DMS53 treated with DMSO at 0.1 percent for 48 hours (cell line): ENCODE measurements around the gene SUPT4H1.
"Not testable (repeated sequence)": the region's sequence is repeated elsewhere in the genome, so short reads cannot be mapped to it uniquely, and the experiment has no call there.

ENCODE experiments used
- DNase-seq: peaks from one replicate; lab custom pipeline; 2025; ENCODE audit not compliant: unreplicated experiment; lab: John Stamatoyannopoulos, UW

Gene SUPT4H1

DNA sequence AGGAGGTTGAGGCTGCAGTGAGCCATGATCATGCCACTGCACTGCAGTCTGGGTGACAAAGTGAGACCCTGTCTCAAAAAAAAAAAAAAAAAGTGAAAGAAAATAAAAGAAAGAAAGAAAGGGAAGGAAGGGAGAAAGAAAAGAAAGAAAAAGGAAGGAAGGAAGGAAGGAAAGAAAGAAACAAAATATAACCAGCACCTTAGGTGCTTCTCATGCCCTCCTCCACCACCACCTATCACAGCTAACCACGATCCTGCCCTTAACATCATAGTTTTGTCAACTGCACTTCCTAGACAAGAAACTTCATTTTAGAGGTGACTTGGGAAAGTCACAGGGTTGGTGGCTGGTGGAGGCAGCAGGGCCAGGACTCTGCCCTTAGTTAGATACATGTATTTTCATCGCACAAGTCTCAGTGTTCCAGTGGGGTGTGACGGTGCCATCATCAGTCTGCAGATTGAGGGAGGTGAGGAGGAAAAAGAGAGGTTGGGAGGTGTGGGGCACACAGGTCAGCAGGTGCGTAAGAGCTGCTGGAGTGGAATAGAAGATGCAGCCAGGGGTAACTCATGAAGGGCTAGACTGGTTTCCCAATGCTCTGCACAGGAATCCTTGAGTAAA lies 10.0 kb downstream of the SUPT4H1 start:
- no peak for DNase-seq

DNA sequence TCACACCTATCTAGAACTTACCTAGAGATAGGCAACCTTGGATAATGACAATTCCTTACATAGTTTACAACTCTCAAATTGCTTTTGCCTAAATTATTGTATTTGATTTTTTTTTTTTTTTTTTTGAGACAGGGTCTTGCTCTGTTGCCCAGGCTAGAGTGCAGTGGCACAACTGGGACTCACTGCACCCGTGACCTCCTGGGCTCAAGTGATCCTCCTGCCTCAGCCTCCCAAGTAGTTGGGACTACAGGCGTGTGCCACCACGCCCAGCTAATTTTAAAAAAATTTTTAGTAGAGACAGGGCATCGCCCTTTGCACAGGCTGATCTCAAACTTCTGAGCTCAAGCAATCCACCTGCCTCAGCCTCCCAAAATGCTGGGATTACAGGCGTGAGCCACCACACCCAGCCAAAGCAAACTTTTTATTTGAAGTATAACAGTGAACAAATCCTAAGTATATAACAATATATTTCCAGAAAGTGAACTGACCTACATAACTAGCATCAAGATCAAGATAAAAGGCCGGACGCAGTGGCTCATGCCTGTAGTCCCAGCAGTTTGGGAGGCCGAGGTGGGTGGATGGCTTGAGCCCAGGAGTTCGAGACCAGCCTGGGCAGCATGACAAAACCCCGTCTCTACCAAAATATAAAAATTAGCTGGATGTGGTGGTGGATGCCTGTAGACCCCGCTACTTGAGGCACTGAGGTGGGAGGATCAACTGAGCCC lies 10.7 kb downstream of the SUPT4H1 start:
- not testable (repeated sequence) for DNase-seq

DNA sequence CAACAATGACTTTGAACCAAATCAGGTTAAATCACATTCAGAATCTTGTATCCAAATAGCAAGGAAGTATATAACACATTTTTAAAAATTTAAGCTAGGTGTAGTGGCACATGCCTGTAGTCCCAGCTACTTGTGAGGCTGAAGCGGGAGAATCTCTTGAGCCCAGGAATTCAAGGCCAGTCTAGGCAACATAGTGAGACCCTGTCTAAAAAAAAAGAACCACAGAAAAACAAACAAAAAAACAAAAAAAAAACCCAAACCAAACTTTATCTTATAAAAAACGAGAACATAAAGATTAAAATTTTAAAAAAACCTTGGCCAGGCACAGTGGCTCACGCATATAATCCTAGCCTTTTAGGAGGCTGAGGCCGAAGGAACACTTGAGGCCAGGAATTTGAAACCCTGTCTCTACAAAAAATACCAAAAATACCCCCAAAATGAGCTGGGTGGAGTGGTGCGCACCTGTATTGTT lies 11.6 kb downstream of the SUPT4H1 start:
- DNase-seq, result no peak

DNA sequence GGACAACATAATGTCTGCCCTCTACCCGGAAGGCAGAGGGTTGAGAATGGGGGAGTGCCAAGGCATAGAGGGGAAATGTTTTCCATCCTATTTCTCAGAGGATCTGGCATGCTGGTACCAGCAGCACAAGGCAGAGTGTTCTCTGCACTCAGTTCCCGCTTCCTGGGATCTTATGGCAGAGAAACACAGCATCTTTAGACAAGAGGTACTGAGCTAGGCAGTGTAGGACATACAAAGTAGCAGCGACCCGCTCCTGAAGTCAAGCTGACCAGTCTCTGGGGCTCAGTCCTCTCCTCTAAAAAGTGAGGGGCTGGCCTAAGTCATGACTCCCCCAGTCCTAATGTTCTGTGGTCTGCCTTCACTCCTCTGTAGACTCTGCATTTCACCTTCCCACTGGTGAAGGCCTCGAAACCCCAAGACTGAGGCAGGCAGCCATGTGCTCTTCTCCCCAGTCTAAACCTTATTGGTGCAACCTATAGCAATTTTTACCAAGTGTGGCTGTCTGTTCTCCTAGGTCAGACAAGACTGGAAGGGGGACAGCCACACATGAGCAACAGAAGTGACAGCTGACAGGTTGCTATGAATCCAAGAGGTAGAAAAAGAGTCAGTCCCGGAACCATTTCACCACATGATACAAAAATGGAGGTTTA lies 12.1 kb downstream of the SUPT4H1 start:
- no peak for DNase-seq

DNA sequence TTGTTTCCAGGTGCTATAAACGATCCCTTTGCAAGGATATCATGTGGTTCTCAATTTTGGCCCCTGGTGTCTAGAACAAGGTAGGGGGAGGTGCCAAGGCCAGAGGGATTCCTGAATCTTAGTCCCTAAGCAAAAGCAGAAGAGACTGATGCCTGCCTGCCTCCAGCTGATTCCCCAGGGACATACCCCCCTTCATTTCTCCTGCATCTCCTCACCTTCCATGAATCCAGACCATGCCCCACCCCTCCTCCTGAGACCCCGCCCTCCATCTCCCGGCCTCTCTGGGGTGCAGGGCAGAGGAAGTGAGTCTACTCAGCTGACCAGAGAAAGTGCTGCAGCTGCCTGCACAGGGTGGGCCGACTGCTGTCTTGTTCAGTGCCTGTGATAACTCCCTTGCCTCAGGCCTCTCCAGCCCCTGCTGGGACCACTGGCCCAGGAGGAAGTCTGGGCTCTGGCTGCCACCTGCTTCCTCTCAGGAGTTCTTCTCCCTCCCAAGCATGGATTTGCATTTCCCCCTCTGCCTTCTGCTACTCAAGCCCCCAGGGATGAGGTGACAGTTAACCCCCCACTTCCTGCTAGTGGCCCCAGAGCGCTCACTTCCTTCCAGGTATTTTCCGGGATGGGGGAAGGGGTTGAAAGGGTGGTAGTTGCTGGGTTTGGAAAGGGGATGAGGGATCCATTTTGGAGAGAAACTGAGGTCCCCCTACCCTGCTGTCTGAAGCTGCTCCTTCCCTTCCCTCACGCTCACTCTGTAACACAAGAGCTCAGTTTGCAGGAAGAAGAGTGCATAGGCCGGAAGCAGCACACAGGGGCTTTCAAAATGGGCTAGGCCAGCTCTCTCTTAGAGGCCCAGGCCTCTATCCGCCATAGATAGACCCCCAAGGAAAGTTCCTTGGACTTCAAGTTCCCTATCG lies 12.9 kb downstream of the SUPT4H1 start:
- no peak for DNase-seq

DNA sequence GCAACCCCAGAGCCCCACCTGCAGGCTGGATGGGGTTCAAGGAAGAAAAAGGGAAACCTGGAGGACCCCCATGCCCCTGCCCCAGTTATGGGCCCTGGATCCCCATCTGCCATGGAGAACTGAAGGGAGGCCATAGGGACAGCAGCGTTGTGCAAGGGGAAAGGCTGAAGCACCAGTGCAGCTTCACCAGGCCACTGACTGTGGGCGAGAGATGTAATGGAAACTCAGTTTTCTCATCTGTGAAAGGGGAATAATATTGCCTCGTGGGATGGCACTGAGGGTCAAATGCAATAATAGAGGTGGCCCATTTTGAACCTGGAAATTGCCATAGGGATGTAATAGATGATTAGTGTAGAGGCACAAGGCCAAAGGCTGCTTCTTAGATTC lies 13.6 kb downstream of the SUPT4H1 start:
- no peak for DNase-seq

DNA sequence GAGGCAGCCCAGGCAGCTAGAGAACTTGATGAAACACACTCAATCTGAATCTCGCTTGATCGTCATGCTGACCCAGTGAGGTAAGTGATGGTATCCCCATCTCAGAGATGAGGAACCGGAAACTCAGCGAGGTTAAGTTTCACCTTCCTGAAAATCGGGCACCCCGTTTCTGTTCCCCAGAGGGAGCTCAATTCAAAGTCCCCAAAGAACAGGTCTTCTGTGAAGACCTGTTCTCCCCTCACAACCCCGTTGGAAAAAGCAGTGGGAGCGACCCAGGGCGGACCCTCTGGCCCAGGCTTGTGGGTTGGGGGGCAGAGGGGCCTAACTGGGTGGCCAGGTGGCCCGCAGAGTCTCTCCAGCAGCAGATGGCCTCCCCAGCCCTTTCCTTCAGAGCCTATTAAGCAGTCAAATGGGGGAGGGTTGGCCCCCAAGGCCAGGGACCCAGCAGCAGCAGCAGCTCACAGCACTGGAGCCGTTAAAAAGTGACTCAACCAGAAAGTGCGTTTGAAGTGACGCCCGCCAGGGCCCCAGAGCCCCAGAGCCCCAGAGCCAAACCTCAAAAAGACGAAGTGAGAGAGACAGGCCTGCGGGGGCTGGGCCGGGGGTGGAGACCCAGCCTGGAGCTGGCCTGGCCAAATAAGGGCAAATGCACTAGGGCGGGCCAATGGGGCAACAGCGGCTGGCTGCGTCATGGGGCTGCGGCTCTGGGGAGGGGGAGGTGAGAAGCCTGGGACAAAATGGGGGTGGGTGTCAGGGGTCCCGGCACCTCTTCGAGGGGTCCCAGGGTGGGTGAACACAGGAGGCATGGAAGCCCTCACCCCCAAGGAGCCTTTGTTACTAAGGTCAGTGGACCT lies 14.2 kb downstream of the SUPT4H1 start:
- no peak for DNase-seq

DNA sequence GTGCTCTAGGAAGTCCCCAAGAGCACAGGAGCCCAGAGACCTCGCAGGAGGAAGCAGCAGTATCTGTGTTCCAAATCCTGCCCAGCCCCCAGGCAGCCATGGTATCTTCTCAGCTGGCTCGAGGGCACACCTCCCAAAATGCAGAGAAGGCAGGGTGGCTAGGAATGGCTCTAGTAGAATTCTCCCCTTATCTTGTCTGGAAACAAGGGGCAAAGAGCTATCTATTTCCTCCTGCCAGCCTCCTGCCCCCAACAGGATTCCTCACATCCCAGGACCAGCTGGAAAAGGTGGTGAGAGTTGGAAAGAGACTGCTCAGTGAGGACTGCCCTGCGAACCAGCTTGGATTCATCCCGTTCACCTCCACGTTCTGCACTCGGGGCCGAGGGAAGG lies 14.8 kb downstream of the SUPT4H1 start:
- DNase-seq, result no peak

DNA sequence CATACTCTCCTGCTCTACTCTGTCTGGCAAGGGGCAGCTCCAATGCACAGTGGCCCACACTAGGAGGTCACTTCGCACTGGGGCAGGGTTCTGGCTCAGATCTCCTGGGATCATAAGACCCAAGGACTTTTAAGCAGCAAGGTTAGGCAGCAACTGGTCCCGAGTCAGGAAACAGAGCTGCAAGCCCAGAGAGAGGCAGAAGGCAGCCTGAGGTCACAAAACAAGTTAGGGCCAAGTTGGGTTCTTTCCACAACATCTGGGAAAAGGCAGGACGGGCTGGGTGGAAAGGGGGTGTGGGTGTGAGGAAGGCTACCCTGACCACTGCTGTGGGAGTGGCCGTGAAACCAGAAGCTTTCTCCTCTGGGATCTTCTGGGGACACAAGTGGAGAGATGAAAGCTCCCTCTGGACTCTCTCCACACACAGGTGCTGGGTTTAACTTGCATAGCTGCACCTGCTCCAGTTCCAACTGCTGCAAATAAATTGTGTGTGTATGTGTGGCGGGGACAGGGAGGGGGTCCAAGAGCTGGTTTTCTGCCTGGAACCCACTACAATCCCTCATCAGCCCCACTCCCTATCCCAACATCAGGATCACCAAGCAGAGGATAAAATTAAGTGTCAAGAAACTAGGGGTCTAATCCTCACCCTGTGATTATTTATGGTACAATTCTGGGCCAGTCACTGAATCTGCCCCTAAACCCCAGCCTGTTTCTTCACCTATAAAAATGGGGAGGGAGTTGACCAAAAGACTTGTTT lies 15.4 kb downstream of the SUPT4H1 start:
- no peak for DNase-seq

DNA sequence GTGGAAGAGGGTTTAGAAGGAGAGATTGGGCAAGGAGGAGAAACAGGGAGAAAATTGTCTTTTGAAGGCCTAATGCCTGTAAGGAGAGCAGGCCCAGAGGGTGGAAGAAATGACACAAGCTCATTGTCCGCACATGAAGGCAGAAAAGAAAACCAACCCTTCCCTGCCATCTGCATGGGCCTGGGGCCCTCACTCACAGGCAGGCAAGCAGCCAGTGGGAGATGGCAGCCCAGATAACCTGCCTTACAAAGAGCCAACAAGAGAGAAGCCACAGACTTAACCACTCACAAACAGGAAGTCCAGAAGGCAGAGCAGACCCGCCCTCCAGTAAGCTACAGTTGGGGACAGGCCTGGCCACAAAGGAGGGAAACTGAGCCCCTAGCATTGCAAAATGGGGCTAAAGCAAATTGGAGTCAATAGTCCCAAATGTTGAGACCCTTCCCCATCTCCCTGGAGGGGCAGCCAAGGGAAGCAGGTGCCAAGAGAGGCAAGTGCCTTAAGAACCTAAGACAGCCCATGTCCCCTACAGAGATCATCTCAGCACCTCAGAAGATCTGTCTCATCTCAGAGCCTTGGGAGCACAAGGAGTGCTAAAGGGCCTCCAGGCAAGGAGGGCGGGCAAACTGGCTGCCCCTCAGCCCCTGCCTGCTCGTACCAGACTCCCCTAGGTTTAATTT lies 16.1 kb downstream of the SUPT4H1 start:
- no peak for DNase-seq

DNA sequence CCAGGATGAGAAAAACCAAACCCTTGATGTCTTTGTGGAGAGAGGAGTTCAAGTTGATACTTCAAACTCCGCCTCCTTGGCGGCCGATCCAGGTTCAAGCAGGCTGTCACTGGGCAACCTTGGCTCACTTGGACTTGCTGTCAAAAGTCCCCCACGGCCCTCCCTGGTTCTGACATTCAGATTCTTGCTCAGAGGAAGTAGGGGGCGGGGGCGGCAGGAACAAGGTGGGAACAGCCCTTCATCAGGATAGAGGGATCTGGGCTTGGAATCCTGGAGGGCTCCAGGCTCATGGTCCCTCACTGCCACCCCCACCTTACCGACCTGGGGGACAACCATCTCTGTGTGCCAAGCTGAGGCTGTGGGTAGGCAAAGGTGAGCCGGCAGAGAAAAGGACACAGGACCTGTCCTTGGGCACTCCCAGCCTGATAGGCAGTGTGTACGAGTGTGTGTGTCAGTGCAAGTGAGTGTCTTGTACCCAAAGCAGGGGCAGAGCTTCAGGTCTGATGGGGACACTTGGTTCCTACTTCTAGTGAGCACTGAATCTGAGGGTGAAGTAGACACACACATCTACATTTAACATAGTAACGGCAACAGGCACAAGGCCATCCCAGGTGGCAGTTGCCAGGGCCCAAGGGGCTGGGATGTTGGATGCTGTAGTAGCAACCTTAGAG lies 16.8 kb downstream of the SUPT4H1 start:
- no peak for DNase-seq

DNA sequence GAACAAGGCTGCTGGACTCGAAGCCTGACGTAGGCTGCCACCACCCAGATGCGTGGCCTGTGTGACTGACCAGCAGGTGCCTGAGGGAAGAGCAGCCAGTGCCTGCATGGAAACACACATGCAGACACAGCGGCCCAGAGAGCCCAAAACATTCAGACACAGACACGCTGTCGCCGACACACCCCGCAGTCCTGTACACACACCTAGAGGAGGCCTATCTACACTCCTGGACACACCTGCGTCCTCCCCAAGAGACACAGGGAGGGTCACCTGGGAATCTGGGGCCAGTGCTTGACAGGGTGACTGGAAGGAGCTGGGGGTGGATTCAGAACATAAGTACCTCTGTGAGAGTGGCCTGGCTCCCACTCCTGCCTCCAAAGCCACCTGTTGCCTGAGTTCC lies 17.3 kb downstream of the SUPT4H1 start:
- DNase-seq, result no peak

DNA sequence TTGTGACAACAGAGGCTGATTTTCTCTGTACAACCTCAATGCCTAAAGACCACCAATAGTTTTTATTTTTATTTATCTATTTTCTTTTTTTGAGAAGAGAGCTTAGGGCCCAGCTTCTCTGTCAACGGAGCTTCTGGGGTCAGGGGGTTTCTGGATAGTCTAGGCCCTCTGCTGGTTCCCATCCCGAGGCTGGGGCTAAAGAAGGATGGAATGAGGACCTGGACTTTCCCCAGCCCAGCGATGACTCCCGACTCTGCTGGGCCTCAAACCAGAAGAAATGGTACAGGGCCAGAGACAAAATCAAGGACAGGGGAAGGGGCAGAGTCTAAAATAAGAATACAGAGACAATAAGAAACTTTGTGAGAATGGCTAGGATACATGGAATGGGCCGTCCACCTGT lies 17.7 kb downstream of the SUPT4H1 start:
- DNase-seq, result no peak

DNA sequence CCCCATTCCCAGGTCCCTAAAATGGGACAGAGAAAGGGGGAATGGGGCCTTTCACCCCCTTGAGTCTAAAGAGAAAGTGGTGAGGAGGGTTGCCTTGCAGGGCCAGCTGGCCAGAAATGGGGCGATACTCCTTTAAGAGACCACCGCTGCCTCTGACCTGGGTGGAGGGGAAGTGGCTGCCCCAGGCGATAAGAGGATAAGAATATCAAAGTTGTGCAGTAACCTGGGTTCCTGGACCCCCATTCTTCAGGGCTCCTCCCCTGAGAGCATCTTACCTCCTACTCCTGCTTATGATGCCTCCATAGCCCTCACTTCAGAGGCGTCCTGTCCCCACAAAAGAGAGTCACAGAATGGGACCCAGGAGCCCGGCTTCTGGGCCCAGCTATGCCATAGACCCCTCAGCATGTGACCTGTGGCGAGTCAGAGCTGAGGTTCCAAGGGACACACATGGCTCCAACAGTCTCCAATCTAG lies 18.2 kb downstream of the SUPT4H1 start:
- no peak for DNase-seq

DNA sequence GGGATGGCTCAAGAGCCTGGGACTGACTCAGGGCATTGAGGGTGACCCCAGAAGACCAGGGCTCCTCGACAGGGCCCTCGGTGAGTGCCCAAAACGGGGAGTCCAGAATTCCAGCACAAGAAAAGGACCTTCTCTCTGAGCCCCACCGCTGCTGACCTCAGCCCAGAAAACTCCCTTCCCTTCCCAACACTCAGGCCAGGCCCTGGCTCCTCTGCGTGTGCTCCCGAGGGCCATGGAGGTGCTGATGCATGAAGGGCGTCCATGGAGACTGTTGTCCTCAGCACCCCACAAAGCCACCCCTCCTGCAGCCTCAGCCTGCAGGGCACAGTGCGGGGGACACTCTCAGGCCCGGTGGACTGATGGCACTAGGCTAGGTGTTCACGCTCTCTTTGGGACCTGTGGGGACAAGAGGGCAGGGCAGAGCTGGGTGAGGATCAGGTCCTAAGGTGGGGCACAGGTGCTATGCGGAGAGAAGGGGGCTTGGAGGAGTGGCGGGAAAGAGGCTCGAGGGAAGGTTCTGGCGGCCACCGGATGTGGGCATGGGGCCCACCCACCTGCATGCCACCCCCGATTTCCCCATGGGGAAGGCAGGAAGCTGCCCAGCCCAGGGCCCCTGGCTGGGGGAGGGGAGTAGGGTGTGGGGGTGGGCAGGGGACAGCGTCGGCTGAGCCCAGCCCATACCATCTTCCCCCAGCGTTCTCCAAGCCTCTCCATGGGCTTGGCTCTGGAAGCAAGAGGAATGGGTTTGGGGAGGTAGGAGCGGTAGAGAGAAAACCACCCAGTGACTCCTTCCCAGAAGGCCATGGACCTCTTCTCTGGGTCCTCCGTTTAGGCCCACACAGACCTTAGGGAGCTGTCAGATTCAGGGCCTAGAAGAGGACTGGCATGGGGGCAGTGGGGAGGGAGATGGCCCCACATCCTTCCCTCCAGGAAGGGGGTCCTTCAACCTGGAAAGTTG lies 18.9 kb downstream of the SUPT4H1 start:
- no peak for DNase-seq

DNA sequence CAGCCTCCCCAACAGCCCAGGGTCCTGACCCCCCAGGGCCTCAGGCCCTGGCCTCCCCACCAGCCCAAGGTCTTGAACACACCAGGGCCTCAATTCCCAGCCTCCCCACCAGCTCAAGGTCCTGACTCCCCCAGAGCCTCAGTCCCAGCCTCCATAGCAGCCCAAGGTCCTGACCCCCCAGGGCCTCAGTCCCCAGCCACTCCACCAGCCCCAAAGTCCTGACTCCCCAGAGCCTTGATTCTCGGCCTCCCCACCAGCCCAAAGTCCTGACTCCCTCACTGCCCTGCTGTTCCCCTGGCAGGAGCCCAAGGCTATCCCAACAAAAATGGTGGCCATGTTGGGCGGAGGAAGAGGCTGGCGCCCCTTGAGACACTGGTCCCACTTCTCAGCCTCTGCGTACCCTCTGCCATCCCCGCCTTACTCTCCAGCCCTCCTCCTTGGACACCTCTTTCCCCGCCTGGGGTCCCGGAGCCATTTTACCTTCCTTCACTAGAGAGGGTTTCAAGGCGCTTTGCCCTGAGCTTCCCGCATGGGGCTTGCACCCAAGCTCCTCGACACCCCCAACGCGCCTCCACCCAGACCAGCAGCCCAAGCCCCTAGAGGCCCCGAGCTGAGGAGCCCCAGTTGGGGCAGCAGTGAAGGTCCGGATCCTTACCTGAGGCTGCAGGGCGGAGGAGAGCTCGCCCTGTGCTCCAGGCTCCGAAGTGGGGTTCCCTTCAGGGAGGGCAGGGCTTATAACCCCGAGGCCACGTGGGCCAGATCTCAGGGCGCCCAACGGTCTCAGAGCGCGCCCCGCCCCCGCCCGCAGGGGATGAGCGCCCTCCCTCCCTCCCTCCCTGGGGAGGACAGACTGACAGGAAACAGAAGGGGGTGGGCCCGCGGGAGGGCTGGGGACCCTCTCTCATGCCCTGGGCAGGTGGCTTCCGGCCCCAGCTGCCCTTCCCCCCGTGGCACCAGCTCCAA lies 19.9 kb downstream of the SUPT4H1 start:
- no peak for DNase-seq
